Ascending aorta (tissue), 2 donors: ENCODE measurements around the gene SNX3. TPM values are rescaled to one million over a fixed set of nuclear protein-coding genes. Genes with fewer than 3 reads are reported as not detected.
"Not testable (repeated sequence)": the region's sequence is repeated elsewhere in the genome, so short reads cannot be mapped to it uniquely, and the experiment has no call there.

ENCODE experiments used
- DNase-seq, 2 donors: peaks; one replicate each; pipeline ENCODE4 v3.0.0-alpha.2; 2019; ENCODE audit warnings: low spot score in 2 of 2
- H3K27ac ChIP-seq, 2 donors: fragments of 200-600 bp; sonication (generic); one replicate each; pipeline ENCODE4 v1.5.1; 2016 to 2017; ENCODE audit warnings: mild to moderate bottlenecking in 1 of 2
- H3K27me3 ChIP-seq: fragments of 200-600 bp; sonication (generic); one replicate; pipeline ENCODE4 v1.5.1; 2017
- H3K36me3 ChIP-seq, 2 donors: fragments of 200-600 bp; sonication (generic); one replicate each; pipeline ENCODE4 v1.5.1; 2016
- H3K4me1 ChIP-seq, 2 donors: fragments of 200-600 bp; sonication (generic); one replicate each; pipeline ENCODE4 v1.5.1; 2016 to 2017; ENCODE audit warnings: mild to moderate bottlenecking in 1 of 2
- H3K4me3 ChIP-seq, 2 donors: fragments of 200-600 bp; sonication (generic); one replicate each; pipeline ENCODE4 v1.5.1; 2016 to 2017; ENCODE audit warnings: mild to moderate bottlenecking in 1 of 2
- H3K9me3 ChIP-seq, 2 donors: fragments of 200-600 bp; sonication (generic); one replicate each; pipeline ENCODE4 v1.5.1; 2016
- intact Hi-C: fragments of 100-400 bp; cut with DNase I; formaldehyde crosslinking; loops from one replicate; pipeline ENCODE4 v1.15.1; 2023
- total RNA-seq: library from RNA; depleted of rRNA; stranded (reverse); fragments of >200 nt; gene quantifications from one replicate; pipeline ENCODE4 v1.1.0, GENCODE V29; 2016
- TF ChIP-seq, protein P1 (sequence below), 3 experiments: fragments of 200-600 bp in 2 of 3; fragments of 450-650 bp in 1 of 3; sonication (generic) in 2 of 3; IDR thresholded peaks; one replicate each; pipeline ENCODE4 v1.5.1; 2016 to 2019; ENCODE audit warnings: antibody characterized with exemption in 3 of 3, mild to moderate bottlenecking in 1 of 3, moderate library complexity in 1 of 3

SNX3 gene
- 112 TPM for total RNA-seq

GRCh38 chr6:108260809-108261569 is at the start of gene SNX3:
Gene SNX3, minus strand, starts transcription at chr6:108261040. Its CDS starts 119 bp downstream, at chr6:108260921.
- peak; percentile 91 to 98 for DNase-seq
- Histone ChIP-seq H3K4me1 (peaks cover 0 to 12% of the 10 kb centered on the region in 2 donors), H3K27ac (peak within 1 kb of the TSS; percentile 93 to 95), H3K36me3 (peaks cover 0 to 1% of the 10 kb centered on the region in 2 donors), H3K4me3 (peak within 1 kb of the TSS; percentile 88 to 91), H3K27me3 (no peaks in the 10 kb centered on the region), H3K9me3 (no peaks in the 10 kb centered on the region)
- TF ChIP-seq, protein P1, sequence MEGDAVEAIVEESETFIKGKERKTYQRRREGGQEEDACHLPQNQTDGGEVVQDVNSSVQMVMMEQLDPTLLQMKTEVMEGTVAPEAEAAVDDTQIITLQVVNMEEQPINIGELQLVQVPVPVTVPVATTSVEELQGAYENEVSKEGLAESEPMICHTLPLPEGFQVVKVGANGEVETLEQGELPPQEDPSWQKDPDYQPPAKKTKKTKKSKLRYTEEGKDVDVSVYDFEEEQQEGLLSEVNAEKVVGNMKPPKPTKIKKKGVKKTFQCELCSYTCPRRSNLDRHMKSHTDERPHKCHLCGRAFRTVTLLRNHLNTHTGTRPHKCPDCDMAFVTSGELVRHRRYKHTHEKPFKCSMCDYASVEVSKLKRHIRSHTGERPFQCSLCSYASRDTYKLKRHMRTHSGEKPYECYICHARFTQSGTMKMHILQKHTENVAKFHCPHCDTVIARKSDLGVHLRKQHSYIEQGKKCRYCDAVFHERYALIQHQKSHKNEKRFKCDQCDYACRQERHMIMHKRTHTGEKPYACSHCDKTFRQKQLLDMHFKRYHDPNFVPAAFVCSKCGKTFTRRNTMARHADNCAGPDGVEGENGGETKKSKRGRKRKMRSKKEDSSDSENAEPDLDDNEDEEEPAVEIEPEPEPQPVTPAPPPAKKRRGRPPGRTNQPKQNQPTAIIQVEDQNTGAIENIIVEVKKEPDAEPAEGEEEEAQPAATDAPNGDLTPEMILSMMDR (IDR thresholded peaks at IDR 0.05), result no peak
- intact Hi-C loops, result loop anchor here (1.0 to 10.0 kb wide), 5 partner anchors 33 to 834 kb away; partner anchors contain the start of genes CEP57L1, OSTM1 and SESN1

DNA sequence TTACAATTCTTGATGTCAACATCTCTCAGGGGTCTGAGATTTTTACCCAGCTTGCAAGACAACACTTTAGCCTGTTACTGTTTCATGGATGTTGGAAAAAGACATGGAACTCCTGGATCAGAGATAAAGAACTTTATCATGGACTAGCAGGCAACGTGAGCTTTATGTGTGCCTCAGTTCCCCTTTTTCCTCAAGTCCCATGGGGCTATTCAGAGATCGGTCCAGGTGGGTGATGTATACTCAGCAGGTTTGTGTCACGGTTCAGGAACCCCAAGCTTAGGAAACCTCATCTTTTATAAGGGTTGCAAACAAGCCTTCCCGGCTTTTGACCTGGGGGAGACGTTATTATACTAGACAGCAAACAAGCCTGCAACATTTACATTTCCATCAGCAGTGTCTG is 49.0 kb upstream of the SNX3 start:
- H3K9me3 ChIP-seq, result no peaks in the 10 kb centered on the region
- H3K27me3 ChIP-seq, result no peaks in the 10 kb centered on the region
- H3K4me1 ChIP-seq, result no peaks in the 10 kb centered on the region
- H3K27ac ChIP-seq, result no peak overlapping the region
- TF ChIP-seq, protein P1 (IDR thresholded peaks at IDR 0.05), result no peak
- DNase-seq, result no peak
- no peak overlapping the region for H3K4me3 ChIP-seq
- intact Hi-C loops, result no loop called here
- no peaks in the 10 kb centered on the region for H3K36me3 ChIP-seq

DNA sequence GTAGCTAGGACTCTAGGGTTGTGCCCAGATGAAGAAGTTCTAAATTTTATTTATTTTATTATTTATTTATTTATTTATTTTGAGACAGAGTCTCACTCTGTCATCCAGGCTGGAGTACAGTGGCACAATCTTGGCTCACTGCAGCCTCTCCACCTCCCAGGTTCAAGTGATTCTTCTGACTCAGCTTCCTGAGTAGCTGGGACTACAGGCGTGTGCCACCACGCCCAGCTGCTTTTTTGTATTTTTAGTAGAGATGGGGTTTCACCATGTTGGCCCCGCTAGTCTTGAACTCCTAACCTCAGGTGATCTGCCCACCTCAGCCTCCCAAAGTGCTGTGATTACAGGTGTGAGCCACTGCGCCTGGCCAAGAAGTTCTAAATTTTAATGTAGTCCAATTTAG is 47.8 kb upstream of the SNX3 start:
- H3K4me3 ChIP-seq, H3K36me3 ChIP-seq, H3K27ac ChIP-seq, intact Hi-C loops, H3K4me1 ChIP-seq, H3K9me3 ChIP-seq, DNase-seq, H3K27me3 ChIP-seq: not testable (repeated sequence)

DNA sequence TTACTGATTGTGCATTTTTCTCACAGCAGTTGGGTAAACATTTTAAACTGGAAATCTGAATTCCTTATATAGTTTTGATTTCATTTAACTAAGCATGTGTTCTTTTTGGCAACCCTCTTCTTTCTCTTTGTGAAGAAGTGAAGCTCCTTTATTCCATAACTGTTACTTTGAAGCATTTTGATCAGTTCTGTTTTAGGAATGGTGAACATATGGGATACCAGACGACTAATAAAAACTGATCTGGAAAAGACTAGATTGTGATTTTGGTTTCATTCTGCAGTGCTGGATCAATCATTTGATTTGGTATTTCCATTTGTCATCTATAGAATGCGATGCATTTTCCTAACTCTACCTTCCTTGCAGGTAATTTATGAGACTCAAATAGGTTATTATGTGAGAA is 43.8 kb upstream of the SNX3 start:
- H3K27me3 ChIP-seq, result no peaks in the 10 kb centered on the region
- H3K27ac ChIP-seq, result no peak overlapping the region
- no peaks in the 10 kb centered on the region for H3K9me3 ChIP-seq
- no peak for DNase-seq
- H3K36me3 ChIP-seq, result no peaks in the 10 kb centered on the region
- H3K4me3 ChIP-seq, result no peak overlapping the region
- intact Hi-C loops, result no loop called here
- H3K4me1 ChIP-seq, result no peaks in the 10 kb centered on the region
- TF ChIP-seq, protein P1 (IDR thresholded peaks at IDR 0.05), result no peak

- Histone ChIP-seq H3K27ac (no peak overlapping the region), H3K27me3 (no peaks in the 10 kb centered on the region), H3K36me3 (no peaks in the 10 kb centered on the region), H3K4me3 (no peak overlapping the region), H3K9me3 (no peaks in the 10 kb centered on the region), H3K4me1 (no peaks in the 10 kb centered on the region)
- TF ChIP-seq, protein P1 (IDR thresholded peaks at IDR 0.05), result no peak
- DNase-seq, result no peak
- intact Hi-C loops, result no loop called here
Observed at GRCh38 chr6:108302386-108302785, 41.5 kb upstream of the SNX3 start.

DNA sequence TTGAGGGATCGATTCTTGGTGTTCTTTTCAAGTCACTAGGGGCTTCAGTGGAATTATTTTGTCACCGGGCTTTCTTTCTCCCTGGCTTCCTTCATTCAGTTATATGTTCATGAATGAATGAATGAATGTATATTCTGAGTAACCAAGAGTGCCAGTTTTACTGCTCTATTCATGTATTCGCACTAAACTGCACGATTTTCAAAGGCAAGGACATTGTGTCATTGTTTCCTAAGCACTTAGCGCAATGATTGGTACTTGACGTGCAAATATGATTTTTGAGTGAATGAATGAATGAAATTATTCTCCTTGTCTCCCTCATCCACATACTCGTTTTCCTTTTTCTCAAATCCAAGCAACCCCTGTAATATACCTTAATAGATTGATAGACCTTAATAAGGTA is 34.8 kb upstream of the SNX3 start:
- intact Hi-C loops, result loop anchor here (5.0 to 10.0 kb wide), 2 partner anchors 221 to 338 kb away; partner anchors contain the start of genes OSTM1 and SEC63

More for the DNA sequence above, 34.8 kb upstream of the SNX3 start:
- H3K4me1 ChIP-seq, result peaks cover 4 to 5% of the 10 kb centered on the region in 2 donors
- TF ChIP-seq, protein P1 (IDR thresholded peaks at IDR 0.05), result no peak
- H3K36me3 ChIP-seq, result no peaks in the 10 kb centered on the region
- H3K9me3 ChIP-seq, result no peaks in the 10 kb centered on the region
- H3K27me3 ChIP-seq, result no peaks in the 10 kb centered on the region
- no peak for DNase-seq
- peak overlapping the region in 1 of 2 donors; percentile 74 for H3K27ac ChIP-seq
- peak overlapping the region; percentile 72 to 91 for H3K4me3 ChIP-seq
